ENCODE measurements around the gene SARDH.

Gene SARDH

GRCh38 chr9:133674091-133674490, 64.1 kb downstream of the SARDH start:
- FAIRE-seq, result no peak
- DNase-seq (ENCODE audit: insufficient read length), result no peak
- TF ChIP-seq POLR2A (IDR thresholded peaks at IDR 0.05; ENCODE audit: low read depth, low read length) (no peak), POLR2AphosphoS5 (IDR thresholded peaks at IDR 0.05; ENCODE audit: low read depth, low read length) (no peak), TAF1 (IDR thresholded peaks at IDR 0.05; ENCODE audit: borderline replicate concordance, low read depth, low read length) (no peak)

DNA sequence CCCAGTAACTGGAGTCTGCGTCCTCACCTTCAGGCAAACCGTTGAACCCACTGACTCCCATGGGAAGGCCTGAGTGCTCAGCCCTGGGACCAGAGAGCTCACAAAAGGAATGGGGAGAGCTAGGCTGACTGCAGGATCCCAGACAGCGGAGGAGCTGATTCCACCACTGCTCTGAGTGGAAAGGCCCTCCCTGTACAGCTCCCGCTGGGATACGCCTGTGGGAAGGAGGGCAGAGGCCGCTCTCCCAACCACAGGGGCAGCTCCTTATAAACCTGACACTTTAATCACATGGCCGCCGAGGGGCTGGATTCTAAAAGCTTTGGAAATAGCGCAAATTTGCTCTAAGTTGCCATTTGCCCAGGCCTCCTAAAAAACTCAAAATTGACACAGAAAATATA, 64.9 kb downstream of the SARDH start:
- DNase-seq (ENCODE audit: insufficient read length) (no peak), FAIRE-seq (no peak)
- TF ChIP-seq TAF1 (IDR thresholded peaks at IDR 0.05; ENCODE audit: borderline replicate concordance, low read depth, low read length) (no peak), POLR2AphosphoS5 (IDR thresholded peaks at IDR 0.05; ENCODE audit: low read depth, low read length) (no peak), POLR2A (IDR thresholded peaks at IDR 0.05; ENCODE audit: low read depth, low read length) (no peak)

- DNase-seq (ENCODE audit: insufficient read length) (no peak), FAIRE-seq (no peak)
- TF ChIP-seq POLR2AphosphoS5 (IDR thresholded peaks at IDR 0.05; ENCODE audit: low read depth, low read length), result no peak
These were observed 65.5 kb downstream of the SARDH start for GRCh38 chr9:133672503-133673257.

DNA sequence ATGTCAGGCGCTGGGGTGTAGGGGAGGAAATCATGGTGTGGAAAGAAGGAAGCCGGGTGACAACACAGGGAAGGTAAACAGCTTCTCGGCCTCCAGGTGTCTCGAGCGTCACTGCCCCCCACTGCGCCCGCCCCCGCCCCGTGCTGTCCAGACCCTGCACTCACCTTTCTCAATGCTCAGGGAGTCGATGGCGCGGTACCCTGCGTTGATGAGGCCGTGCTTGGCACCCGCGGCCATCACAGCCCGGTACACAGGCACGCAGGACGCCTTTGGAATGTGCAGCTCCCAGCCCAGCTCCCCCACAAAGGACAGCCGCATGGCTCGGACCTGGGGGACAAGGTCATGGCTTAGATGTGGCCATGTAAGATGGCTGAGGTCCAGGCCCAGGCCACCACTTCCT, 66.8 kb downstream of the SARDH start:
- no peak for TF ChIP-seq TAF1 (IDR thresholded peaks at IDR 0.05; ENCODE audit: borderline replicate concordance, low read depth, low read length)
- TF ChIP-seq POLR2AphosphoS5 (IDR thresholded peaks at IDR 0.05; ENCODE audit: low read depth, low read length), result no peak
- TF ChIP-seq POLR2A (IDR thresholded peaks at IDR 0.05; ENCODE audit: low read depth, low read length), result no peak
- DNase-seq (ENCODE audit: insufficient read length), result no peak
- FAIRE-seq, result no peak

DNA sequence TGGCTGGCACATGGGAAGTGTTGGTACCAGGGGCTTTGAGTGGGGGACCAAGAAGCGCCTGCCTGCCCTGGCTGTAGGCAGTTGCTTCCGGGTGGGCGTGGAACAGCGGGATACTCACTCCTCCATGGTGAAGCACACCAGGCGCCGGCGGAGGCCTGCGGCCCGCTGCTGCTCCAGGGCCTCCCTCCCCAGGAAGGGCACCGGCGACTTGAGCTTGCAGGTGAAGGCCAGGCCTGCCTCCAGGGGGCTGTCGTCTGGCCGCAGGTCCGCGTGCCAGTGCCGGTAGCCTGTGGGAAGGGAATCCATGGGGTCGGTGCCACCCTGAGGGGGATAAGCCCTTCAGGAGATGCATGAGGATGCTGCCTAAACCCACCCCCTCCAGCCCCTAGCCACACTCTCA, 67.7 kb downstream of the SARDH start:
- DNase-seq (ENCODE audit: insufficient read length) (no peak), FAIRE-seq (no peak)
- TF ChIP-seq TAF1 (IDR thresholded peaks at IDR 0.05; ENCODE audit: borderline replicate concordance, low read depth, low read length) (no peak), POLR2A (IDR thresholded peaks at IDR 0.05; ENCODE audit: low read depth, low read length) (no peak), POLR2AphosphoS5 (IDR thresholded peaks at IDR 0.05; ENCODE audit: low read depth, low read length) (no peak)

DNA sequence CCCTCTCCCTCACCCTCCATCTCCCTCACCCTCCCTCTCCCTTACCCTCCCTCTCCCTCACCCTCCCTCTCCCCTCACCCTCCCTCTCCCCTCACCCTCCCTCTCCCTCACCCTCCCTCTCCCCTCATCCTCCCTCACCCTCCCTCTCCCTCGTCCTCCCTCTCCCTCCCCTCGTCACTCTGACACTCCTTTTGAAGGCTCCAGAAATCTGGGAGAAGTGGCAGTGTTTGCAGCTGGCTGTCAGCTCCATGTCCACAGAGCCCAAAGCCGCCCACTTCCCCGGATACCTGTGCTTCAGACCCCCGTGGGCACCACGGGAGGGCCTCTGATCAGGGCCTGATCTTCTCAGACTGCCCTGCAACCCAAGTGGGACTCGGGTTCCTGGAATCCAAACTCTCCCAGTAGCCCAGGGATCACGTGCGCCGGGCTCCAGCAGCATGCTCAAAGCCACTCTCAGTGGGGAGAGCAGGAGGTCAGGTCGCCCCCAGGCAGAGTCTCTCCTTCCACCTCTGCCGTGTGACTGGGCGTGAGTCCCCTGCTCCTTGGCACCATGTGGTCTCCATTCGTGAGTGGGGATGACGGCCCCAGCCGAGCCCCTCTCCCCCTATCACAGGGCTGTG, 68.9 kb downstream of the SARDH start:
- FAIRE-seq (no peak), DNase-seq (ENCODE audit: insufficient read length) (no peak)
- TF ChIP-seq TAF1 (IDR thresholded peaks at IDR 0.05; ENCODE audit: borderline replicate concordance, low read depth, low read length) (no peak), POLR2AphosphoS5 (IDR thresholded peaks at IDR 0.05; ENCODE audit: low read depth, low read length) (no peak), POLR2A (IDR thresholded peaks at IDR 0.05; ENCODE audit: low read depth, low read length) (no peak)

DNA sequence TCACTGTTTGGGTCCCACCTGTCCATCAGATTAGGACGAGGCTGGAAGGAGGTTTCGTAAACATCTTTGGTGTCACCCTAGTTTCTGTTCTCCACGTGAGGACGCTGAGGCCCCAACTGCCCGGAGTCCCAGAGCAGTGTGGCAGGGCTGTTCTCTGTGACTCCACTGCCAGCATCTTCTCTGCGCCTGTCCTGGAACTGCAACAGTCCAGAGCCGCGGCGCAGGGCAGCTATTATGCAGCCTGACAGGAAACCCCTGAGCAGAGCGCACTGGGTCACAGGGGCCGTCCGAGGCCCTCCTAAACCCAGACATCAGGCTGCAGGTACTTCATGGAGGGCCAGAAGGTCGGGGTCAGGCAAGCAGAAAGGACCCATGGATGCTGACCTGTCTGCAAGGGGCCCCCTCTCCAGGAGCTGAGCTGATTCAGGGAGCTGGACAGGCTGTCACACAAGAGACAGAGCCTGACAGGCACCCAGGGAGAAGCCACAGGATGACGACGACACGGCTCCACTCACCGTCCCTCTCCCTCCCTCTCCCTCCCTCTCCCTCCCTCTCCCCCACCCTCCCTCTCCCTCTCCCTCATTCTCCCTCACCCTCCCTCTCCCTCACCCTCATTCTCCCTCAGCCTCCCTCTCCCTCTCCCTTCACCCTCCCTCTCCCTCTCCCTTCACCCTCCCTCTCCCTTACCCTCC, 70.2 kb downstream of the SARDH start:
- no peak for DNase-seq (ENCODE audit: insufficient read length)
- no peak for FAIRE-seq
- TF ChIP-seq POLR2A (IDR thresholded peaks at IDR 0.05; ENCODE audit: low read depth, low read length), result no peak
- no peak for TF ChIP-seq TAF1 (IDR thresholded peaks at IDR 0.05; ENCODE audit: borderline replicate concordance, low read depth, low read length)
- TF ChIP-seq POLR2AphosphoS5 (IDR thresholded peaks at IDR 0.05; ENCODE audit: low read depth, low read length), result no peak

- TF ChIP-seq POLR2A (IDR thresholded peaks at IDR 0.05; ENCODE audit: low read depth, low read length) (no peak), TAF1 (IDR thresholded peaks at IDR 0.05; ENCODE audit: borderline replicate concordance, low read depth, low read length) (no peak), POLR2AphosphoS5 (IDR thresholded peaks at IDR 0.05; ENCODE audit: low read depth, low read length) (no peak)
- no peak for FAIRE-seq
These were observed 71.3 kb downstream of the SARDH start for GRCh38 chr9:133666845-133667244.

GRCh38 chr9:133666387-133666786, 71.8 kb downstream of the SARDH start:
- no peak for DNase-seq (ENCODE audit: insufficient read length)

More at GRCh38 chr9:133666845-133667244, 71.3 kb downstream of the SARDH start:
- no peak for DNase-seq (ENCODE audit: insufficient read length)

GRCh38 chr9:133665535-133665934, 72.6 kb downstream of the SARDH start:
- FAIRE-seq (no peak), DNase-seq (ENCODE audit: insufficient read length) (no peak)
- TF ChIP-seq POLR2AphosphoS5 (IDR thresholded peaks at IDR 0.05; ENCODE audit: low read depth, low read length) (no peak), POLR2A (IDR thresholded peaks at IDR 0.05; ENCODE audit: low read depth, low read length) (no peak), TAF1 (IDR thresholded peaks at IDR 0.05; ENCODE audit: borderline replicate concordance, low read depth, low read length) (no peak)

More at GRCh38 chr9:133666387-133666786, 71.8 kb downstream of the SARDH start:
- FAIRE-seq, result no peak
- TF ChIP-seq TAF1 (IDR thresholded peaks at IDR 0.05; ENCODE audit: borderline replicate concordance, low read depth, low read length) (no peak), POLR2AphosphoS5 (IDR thresholded peaks at IDR 0.05; ENCODE audit: low read depth, low read length) (no peak), POLR2A (IDR thresholded peaks at IDR 0.05; ENCODE audit: low read depth, low read length) (no peak)

GRCh38 chr9:133665096-133665495, 73.1 kb downstream of the SARDH start:
- TF ChIP-seq POLR2A (IDR thresholded peaks at IDR 0.05; ENCODE audit: low read depth, low read length) (no peak), TAF1 (IDR thresholded peaks at IDR 0.05; ENCODE audit: borderline replicate concordance, low read depth, low read length) (no peak), POLR2AphosphoS5 (IDR thresholded peaks at IDR 0.05; ENCODE audit: low read depth, low read length) (no peak)
- DNase-seq (ENCODE audit: insufficient read length) (no peak), FAIRE-seq (no peak)
